ENCODE results near the gene C1orf105.
"Not testable (repeated sequence)": the region's sequence is repeated elsewhere in the genome, so short reads cannot be mapped to it uniquely, and the experiment has no call there.

C1orf105 gene

DNA sequence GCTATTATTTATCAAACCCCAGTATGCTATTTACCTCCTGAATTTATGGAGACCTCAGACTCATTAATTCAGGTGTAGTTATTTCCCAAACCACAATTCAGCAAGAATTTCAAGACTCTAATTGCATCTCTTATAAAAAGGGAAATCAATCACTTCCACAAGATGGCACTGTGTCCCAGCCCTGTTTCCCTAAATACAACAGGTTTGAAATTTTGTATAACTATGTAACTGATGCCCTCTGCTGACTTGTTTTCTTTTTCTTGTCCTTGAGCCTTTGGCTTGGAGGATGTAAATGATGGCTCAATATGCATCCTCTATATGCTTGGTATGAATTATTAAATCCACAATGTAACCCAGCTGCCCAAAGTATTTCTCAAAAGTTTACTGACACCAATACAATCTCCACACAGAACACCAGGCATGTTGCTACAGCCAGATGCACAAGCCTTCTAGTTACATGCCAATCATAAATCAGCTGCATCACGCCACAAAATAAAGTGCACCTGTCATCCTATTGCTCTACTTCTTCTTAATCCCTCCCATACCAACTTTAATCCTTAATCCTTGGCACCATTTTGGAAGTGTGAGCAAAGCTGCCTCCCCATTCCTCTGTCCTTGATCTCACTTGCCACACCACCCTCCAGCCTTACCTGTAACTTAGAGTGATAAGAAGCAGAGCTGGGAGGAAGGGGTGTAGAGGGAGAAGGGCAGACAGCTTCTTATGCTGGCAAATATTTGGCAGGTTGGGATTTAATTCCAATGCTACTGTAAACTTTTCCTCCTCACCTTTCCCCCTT, 9.0 kb downstream of the C1orf105 start:
- peak; percentile 37 to 74 for DNase-seq

GRCh38 chr1:172430128-172430454, 9.6 kb downstream of the C1orf105 start:
- no peak for DNase-seq

DNA sequence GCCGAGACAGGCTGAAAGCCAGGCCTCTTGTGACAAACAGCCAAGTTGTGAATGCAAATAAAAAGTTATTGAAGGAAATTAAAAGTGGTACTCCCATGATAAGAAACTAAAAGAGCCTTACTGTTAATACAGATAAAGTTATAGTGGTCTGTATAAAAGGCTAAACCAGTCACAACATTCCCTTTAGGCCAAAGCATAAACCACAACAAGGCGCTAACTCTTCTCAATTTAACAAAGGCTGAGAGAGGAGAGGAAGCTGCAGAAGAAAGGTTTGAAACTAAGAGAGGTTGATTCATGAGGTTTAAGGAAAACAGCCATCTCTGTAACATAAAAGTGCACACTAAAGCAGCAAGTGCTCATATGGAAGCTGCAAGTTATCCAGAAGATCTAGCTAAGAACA, 10.7 kb downstream of the C1orf105 start:
- DNase-seq = no peak

- DNase-seq = peak; percentile 7 to 27
Measured at GRCh38 chr1:172431721-172432192, 11.3 kb downstream of the C1orf105 start.

- DNase-seq = not testable (repeated sequence)
Measured at GRCh38 chr1:172437183-172437582, 16.7 kb downstream of the C1orf105 start.

DNA sequence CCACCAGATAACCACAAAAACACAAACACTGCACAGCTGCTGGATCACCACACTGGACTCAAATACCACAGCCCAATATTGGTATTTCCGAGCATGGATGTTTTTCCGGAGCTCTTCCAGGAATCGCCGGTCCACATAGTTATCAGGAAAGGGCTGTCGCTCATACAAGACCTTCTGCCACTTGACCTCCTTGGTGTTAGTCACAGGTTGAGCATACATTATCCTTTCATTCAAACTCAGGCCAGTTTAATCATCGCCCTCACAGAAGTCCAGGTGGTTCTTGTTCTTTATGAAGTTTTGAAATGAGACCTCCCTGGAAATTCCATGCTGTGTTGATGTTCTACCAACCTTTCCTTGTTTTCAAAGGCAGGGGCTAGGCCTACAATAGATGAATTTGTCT, 21.9 kb downstream of the C1orf105 start:
- DNase-seq = no peak

- DNase-seq = no peak
Measured at GRCh38 chr1:172442843-172443565, 22.5 kb downstream of the C1orf105 start.

DNA sequence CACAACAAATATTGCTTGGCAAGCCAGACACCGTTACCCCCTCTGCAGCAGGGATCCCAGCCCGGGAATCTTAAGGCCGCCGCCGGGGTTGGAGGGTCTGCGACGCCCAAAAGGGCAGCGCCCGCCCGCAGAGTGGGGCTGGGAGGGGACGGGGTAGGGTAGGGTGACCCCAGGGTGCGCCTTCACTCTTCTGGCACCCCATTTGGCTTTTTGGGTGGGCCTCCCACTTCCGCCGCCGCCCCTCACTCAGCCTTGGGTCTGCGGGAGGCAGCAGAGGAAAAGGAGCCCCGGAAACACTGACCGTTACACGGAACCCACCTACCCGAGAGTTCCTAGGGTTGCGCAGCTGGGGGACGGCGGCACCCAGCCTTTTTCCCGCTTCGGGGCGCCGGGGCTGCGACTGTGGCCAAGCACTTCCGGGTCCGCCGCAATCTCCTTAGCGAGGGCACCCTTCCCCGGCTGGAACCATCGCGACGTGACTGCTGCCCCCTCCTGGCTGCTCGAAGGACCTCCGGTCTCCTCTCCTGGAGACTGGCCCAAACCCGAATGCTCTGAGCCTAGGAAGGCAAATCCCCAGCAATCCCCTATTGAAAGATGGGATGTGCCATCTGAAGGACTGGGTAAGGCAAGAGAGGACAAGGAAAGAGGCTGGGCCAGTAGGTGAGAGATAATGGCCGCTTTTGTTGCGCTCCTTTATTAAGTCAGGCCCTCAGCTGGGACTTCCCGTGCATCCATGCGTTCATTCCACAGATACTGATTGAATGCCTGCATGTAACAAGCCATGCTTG, 23.4 kb downstream of the C1orf105 start, which contains the start of gene PIGC:
Gene PIGC (minus strand): TSS at position 404 of the 788 bp plus-strand sequence. CDS start 1,447 bp downstream, outside the sequence.
- peak; percentile 88 to 91 for DNase-seq

DNA sequence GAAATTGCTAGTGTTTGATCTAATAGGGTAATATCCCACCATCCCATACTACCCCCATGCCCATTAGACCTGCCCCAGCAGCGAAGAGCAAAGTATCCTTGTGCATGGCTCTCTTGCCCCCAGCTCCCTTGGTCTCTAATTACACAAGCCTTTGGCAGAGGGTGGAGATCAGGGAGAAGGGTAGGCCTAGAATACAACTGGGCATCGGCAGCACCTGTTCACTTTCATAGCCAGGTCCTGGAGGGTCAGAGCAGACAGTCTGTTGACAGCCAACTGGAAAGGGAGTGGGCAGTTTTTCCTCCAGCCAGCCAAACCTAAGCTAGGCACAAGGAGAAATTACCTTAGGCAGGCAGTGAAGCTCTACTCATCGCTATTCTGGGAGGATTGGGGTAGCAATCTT, 26.1 kb downstream of the C1orf105 start:
- no peak for DNase-seq

DNA sequence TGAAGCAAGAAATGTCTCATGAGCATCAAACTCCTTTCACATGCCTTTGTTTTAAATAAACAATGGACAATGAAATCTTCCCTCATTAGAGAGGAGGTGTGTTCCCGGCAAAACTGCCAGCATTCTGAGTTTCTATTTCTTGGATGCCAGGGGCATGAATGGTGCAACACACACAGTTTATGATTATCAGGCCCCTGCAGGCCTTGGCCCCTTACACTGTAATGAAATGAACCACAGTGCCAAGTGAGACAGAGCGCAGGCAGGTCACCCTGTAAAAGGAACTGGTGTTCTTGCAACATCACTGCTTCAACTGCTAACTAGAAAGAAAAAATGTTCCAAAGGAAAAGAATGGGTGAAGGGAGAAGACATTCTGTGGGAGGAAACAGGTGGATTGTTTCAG, 27.2 kb downstream of the C1orf105 start:
- DNase-seq = no peak

GRCh38 chr1:172448995-172449584, 28.6 kb downstream of the C1orf105 start:
- DNase-seq = no peak

DNA sequence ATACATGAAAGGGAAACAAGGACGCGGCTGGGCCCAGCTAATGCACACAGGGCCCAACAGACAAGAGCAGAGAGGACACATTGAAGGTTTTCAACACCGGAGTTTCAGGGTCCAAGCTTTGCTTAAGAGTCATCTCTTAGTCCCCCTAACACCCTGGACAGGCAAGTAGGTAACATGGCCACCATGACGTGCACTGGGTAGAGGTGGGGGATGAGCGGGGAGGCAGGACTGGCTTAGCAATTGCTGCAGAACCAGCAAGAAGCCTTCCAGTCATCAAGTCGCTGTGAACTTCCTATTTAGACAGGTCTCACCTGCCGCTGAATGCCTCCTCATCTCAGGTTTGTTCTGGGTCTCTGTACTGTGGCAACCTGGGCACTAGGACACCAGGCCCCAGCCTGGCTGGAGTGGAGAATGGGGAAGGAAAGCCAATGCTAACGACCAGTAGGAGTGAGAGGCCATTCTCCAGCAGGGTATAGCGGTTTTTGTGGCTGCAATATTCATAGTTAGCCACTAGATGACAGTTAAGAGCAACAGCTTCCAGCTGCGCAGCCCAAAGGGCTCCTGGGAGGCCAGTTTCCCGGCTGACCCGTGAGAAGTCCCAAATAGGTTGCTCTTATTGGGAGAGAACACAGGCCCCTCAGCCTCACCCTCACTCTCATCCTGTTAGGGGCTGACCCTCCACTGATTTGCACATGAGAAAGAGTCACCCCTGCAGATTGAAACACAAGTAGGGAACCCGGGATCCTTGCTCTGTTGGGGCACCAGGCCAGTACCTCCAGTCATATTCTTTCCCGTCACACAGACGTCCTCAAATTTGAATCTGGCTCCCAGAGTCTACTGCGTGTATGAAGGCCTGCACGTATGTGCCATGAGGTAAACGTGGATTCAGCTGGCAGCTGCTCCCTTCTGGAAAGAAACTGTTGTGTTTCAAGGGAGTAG, 29.4 kb downstream of the C1orf105 start:
- DNase-seq = peak; percentile 40 to 61

DNA sequence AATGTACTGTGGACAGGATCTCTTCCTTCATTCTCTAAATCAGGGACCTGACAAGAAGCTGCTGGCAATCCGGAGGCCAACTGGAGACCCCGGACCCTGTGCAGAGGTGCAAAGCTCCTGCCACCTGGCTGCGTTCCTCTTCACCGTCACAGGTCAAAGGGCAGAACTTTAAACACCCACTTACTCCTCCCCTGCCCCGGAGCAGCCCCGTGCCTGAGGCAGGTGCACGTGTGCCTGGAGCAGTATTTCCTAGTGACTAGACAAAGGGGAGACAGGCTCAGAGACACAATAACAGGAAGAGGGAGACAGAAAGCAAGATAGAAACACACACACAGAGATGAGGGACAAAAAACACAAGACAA, 30.0 kb downstream of the C1orf105 start:
- no peak for DNase-seq

GRCh38 chr1:172451002-172451443, 30.5 kb downstream of the C1orf105 start:
- DNase-seq = no peak

DNA sequence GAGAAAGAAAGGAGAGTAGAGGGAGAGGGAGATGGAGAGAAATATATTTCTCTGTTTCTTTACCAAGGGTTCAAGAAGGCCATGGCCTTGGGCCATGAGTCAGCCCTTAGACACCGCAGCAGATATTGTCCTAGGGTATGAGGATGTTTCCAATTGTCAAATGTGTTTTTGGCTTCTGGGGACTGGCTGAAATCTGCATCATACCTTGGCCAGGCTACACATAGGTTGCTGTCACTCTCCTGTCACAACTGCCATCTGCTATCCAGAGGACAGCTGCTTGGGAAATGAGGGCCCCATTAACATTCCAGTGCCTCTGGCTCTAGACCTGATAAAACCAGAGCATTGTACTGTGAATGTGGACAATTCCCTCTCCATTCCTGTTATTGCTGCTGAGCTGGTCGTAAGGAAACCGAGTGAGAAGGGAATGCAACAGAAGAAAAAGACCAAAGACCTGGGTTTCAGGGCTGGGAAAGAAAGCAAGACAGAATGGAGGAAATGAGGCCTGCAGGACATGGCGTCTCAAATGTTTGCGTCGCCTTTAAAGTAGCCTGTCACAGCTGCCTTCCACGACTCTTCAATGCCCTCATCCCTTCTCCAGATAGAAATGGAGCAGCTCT, 32.2 kb downstream of the C1orf105 start:
- DNase-seq = no peak

GRCh38 chr1:172453153-172453545, 32.7 kb downstream of the C1orf105 start:
- DNase-seq = no peak

DNA sequence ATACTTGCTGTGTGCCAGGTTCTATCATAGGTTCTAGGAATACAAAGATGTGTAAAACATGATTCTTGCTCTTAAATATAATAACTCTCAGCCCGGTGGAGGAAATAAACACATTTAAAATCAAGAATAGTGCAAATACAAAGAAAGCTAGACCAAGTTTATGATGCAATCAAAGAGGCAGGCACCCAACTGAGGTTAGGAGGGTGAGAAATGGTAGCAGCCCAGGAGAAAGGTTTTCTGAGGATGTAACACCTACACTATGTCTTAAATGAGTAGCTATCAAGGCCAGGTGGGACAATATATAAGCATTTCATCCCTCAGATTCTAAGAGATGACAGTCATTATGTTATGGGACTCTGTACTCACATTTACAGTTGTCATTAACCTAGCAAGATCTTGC, 33.1 kb downstream of the C1orf105 start:
- DNase-seq = no peak

DNA sequence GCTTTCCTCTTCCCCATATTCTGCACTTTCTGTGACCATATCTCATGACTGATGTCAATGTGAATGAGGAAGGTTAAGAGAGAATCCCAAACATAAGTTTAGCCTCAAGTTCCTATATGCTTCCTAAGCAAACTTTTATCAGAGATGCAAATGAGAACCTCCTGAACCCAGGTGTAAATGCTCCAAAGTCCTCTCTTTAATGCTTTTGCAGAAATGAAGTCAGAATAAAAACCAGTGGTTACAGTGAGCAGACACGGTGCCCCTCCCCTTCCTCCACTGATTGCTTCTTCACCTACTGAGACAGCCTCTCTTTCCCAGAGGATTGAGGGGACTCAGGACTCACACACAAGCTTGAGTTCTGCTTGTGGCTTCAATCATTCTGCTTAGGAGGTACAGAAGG, 35.0 kb downstream of the C1orf105 start:
- DNase-seq = no peak

- no peak for DNase-seq
Measured at GRCh38 chr1:172456344-172456769, 35.9 kb downstream of the C1orf105 start.

- DNase-seq = no peak
Measured at GRCh38 chr1:172457479-172458130, 37.1 kb downstream of the C1orf105 start.

GRCh38 chr1:172460177-172460576, 39.7 kb downstream of the C1orf105 start:
- DNase-seq = no peak

Measured in CD4-positive, alpha-beta T cell treated with Interferon alpha-2 for 1 hour (primary cell).